ENCODE measurements around the gene PAX7.

The PAX7 gene

GRCh38 chr1:18642278-18643095 is 11.8 kb downstream of the PAX7 start:
- no peak for DNase-seq

GRCh38 chr1:18643154-18644012 is 12.7 kb downstream of the PAX7 start:
- DNase-seq: no peak

DNA sequence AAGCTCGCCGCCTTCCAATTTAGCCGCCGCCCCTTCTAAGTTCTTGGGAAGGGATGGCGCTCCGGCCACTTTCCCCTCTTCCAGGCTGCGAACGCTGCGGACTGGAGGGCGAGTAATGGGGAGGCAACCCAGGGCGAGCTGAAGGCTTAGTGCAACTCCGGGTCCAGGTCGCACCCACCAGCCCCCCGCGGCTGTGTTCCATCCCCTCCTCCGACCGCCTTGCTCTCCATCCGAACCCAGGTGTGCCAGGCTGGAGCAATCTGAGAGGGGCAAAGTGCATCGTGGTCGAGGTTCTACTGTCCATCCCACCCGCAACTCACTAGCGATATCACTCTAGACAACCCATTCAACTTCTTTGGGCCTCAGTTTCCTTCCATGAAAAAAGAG is 13.4 kb downstream of the PAX7 start:
- no peak for DNase-seq

DNA sequence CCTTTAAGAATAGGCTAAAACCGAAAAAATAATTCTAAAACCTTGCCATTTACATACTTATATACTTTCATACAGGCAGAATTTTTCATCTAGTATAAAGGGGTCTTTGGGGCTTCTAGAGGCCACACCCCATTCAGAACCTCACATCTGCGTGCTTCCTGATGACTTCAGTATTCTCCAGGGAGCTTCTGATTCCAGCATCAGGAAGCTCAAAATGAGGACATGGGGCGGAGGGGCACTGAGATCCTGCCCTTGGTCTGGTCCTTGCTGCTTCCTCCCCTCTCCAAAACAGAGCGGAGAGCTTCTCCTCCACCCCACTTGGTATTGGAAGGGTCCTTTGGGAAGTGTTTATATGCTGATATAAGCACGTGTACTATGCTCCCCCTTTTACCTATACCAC is 13.8 kb downstream of the PAX7 start:
- DNase-seq: no peak

- no peak for DNase-seq
Observed at GRCh38 chr1:18644973-18645746, 14.5 kb downstream of the PAX7 start.

GRCh38 chr1:18645747-18646090 is 15.1 kb downstream of the PAX7 start:
- no peak for DNase-seq

DNA sequence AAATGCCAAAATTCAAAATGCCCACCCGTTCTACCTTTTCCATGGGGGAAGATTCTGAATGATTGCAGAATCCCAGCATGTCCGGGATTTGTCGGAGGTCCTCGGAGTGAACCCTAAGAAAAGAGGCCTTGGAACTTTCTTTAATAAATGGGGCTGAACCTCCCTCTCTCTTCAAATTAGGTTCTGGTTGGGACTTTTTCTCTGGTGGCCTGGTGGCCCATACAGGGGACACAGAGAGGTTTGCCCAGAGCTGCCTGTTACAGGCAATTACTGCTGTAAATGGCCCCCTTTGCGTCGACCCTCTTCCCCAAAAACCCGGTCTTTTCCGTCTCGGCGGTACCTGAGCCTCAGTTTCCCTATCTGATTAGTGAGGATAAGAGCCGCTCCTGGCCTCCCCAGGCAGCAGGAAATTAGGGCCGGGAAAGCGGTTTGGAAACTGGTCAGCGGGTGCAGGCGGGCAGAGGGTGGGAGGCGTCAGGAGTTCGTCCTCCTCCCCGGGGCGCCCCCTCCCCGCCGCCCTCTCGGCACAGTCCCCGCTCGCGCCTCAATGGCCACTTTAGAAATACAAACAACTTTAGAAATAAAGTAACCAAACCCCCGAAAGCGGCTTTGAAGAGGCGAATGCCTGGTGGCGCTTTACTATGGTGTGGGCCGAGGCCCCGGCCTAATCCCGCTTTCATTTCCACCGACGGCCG is 15.6 kb downstream of the PAX7 start:
- DNase-seq: no peak

DNA sequence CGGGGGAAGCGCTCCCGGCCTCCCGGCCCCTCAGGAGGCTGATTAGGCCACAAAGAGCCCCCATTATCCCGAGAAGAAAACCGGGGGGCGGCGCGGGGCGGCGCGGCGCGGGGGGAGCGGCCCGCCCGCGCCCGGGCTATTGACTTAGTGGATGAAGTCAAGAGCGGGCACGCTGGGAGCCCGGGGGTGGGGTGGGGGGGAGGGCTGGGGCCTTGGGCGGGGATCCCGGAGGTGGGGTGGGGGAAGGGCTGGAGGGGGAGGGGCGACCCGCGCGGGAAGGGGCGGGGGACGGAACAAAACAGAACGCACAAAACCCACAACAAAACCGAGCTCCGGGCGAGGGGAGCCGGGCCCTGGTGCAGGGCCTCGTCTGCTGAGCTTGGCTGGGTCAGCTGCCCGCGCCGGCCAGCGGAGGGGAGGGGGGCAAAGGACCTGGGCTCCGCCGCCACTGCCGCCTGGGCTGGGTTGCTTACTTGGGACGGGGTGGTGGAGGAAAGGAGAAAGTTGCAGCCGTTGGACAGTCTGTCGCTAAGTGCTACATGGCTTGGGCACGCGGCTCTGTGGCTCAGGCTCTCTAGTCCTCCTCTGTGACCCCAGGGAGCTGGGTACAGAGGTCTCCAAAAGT is 16.3 kb downstream of the PAX7 start:
- DNase-seq: no peak

DNA sequence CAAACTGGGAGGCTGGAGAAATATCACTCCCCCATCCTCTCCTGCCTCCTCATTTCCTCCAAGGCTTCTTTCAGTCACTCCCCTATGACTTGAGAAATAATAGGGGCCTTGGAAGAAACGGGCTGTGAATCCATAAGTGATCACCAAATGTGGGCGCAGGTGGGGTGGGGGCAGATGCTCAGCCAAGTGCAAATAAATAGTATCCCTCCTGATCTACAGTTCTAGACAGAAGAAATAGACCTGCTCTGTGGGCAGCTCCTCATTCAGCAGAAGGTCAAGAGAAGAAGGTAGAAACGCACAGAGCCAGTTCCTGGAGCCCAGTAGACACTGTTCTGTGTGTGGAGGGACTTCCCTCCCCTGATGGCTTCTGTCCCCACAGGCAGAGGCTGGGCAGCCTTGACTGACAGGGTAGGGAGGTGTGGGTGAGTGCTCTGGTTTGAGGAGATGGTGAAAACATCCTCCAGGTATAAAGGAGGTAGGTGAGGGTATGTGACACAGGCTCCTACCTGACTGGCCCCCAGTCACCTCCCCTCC is 17.1 kb downstream of the PAX7 start:
- DNase-seq: no peak

GRCh38 chr1:18649693-18650370 is 19.2 kb downstream of the PAX7 start:
- DNase-seq: no peak

DNA sequence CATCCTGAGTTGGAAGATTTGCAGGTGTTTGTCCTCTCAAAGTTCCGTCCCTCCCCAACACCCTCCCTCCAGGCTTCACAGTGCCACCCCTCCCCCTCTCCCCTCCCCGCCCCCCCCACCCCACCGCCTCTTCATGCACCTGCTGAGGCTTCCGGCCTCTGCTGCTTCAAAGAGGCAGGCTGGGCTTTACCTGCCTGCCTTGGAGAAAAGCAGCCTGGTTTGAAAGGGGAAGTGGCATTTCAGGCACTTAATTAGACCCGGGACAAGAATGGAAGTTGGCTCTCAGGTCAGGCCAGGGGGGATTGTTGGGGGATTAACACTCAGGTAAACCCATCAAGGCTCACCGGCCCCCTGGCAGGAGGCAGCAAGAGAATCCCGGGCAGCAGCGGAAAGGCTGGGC is 21.1 kb downstream of the PAX7 start:
- no peak for DNase-seq

GRCh38 chr1:18652791-18653190 is 22.1 kb downstream of the PAX7 start:
- DNase-seq: no peak

DNA sequence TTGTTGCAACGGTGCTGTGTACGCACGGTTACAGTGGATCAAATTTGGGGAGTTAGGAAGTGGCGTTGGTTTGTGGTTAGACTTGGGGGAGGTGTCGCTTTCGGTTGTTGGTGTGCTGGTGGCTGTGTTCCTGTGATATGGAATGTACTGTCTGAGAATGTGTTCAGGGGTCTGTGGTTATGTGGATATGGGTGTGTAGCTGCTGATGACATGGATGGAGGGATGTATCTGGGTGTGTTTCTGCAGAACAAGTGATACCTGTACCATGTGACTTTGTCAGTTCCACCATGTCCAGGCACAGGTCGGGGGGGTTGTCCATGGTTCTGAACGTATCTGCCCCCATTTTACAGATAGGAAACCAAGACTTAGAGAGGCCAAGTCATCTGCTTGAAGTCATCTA is 22.7 kb downstream of the PAX7 start:
- DNase-seq: no peak

DNA sequence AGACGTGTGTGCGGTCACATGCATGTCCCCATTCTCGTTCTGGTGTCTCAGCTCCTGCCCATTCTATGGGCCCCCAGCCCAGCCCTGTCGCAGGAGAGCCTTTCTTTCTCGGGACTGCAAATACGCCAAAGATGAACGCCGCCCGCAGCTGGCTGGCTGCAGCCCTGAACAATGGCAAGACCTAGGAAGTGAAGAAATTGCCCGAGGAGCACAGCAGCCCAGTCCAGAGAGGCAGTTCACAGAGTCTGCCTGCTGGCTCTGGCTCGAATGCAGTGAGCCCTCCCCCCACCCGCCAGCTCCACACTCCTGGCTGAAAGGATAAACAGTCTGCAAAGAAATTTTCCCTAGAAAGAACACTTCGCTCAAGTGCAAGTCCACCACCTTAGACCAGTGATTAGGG is 23.3 kb downstream of the PAX7 start:
- no peak for DNase-seq

- DNase-seq: no peak
Observed at GRCh38 chr1:18654599-18654998, 24.0 kb downstream of the PAX7 start.

GRCh38 chr1:18657506-18658201 is 27.0 kb downstream of the PAX7 start:
- DNase-seq: no peak

DNA sequence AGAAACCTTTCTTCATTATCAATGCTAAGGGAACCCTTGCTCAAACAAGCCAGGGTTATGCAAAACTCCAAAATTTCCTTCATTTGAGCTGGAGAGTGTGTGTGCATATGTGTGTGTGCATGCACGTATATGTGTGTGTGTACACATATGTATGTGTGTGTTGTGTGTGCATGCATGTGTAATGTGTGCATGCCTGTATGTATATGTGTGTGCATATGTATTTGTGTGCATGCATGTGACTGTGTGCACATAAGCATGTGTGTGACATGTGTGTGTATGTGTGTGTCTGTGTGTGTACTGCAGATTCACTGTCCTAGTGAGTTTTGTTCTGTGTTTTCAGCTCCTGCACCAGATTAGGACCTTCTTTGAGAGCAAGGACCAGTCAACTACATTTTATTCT is 28.2 kb downstream of the PAX7 start:
- no peak for DNase-seq

DNA sequence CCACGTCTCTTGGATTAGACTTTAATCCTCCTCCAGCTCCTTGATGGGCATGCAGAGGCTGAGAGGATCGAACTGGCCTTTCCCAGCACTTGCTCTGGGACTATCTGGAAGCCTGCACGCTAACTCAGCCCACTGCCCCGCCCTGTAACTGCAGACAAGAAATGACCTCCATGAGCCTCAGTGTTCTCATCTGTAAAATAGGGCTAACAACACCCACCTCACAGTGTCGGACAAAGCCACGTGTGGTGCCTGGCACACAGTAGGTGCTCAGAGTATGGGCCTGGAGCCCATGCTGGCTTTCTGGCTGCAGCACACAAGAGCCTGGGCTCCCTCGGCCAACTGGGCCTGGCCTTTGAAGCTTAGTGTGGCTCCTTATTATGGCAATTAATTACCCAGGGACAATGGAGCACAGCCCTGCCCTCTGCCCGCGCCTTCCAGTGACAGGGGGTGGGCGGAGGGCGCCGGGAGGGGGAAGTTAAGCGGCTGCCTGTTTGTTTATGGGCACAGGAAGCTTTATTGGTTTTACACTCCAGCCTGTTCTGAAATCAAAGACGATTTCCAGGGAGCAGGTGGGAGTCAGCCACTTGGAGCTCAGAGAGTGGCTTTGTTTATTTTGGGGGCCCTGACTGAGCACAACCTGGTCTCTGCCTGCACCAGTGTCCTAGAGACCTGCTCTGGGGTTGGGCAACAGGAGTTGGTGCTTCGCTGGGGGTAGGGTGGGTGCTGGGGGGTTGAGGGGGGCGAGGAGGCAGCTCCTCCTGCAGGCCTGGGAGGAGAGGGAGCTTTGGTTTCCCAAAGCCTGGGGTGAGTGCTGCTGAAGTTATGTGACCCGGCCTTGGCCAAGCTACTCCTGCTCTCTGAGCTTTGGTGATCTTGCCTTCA is 31.0 kb downstream of the PAX7 start:
- DNase-seq: no peak

DNA sequence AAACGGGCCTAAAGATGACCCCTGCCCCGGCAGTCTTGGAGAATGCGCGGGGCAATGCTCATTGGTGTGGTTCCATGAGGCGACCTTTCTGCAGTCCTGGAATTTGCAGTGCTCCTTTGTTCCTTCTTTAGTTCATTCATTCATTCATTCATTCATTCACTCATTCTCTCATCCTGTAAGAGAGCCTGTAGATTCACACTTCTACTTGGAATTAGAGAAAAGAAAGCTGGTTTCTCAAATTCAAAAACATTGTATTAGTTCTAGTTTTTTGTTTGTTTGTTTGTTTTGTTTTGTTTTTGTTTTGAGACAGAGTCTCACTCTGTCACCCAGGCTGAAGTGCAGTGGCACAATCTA is 31.6 kb downstream of the PAX7 start:
- DNase-seq: no peak

- DNase-seq: no peak
Observed at GRCh38 chr1:18666317-18666920, 35.8 kb downstream of the PAX7 start.
